GM19324 (cell line): ENCODE measurements around the gene FIGNL2.

Source experiments
- ATAC-seq: cut with Tn5 transposase; IDR thresholded peaks from one replicate; pipeline ENCODE4 v1.9.1; 2021; ENCODE audit warnings: mild to moderate bottlenecking, moderate library complexity; ENCODE audit not compliant: unreplicated experiment, low FRiP score

FIGNL2 gene

GRCh38 chr12:51874486-51874885 is 26.0 kb upstream of the FIGNL2 start:
- no peak for ATAC-seq

GRCh38 chr12:51874000-51874399 is 25.5 kb upstream of the FIGNL2 start:
- ATAC-seq, result no peak

- no peak for ATAC-seq
Observed at GRCh38 chr12:51873251-51873994, 24.9 kb upstream of the FIGNL2 start.

GRCh38 chr12:51872689-51872981 is 24.1 kb upstream of the FIGNL2 start:
- no peak for ATAC-seq

GRCh38 chr12:51871918-51872688 is 23.6 kb upstream of the FIGNL2 start:
- no peak for ATAC-seq

GRCh38 chr12:51871126-51871525 is 22.6 kb upstream of the FIGNL2 start:
- no peak for ATAC-seq

GRCh38 chr12:51870504-51870903 is 22.0 kb upstream of the FIGNL2 start:
- no peak for ATAC-seq

GRCh38 chr12:51869931-51870330 is 21.4 kb upstream of the FIGNL2 start:
- ATAC-seq, result no peak

GRCh38 chr12:51869496-51869865 is 21.0 kb upstream of the FIGNL2 start:
- no peak for ATAC-seq

- ATAC-seq, result no peak
Observed at GRCh38 chr12:51868821-51869495, 20.4 kb upstream of the FIGNL2 start.

- no peak for ATAC-seq
Observed at GRCh38 chr12:51867796-51868428, 19.4 kb upstream of the FIGNL2 start.

- ATAC-seq, result no peak
Observed at GRCh38 chr12:51867371-51867770, 18.9 kb upstream of the FIGNL2 start.

GRCh38 chr12:51866762-51867161 is 18.2 kb upstream of the FIGNL2 start:
- ATAC-seq, result no peak

- ATAC-seq, result no peak
Observed at GRCh38 chr12:51866324-51866723, 17.8 kb upstream of the FIGNL2 start.

- no peak for ATAC-seq
Observed at GRCh38 chr12:51865757-51866270, 17.3 kb upstream of the FIGNL2 start.

GRCh38 chr12:51864833-51865670 is 16.5 kb upstream of the FIGNL2 start:
- ATAC-seq, result no peak

GRCh38 chr12:51863933-51864832 is 15.7 kb upstream of the FIGNL2 start:
- no peak for ATAC-seq

- no peak for ATAC-seq
Observed at GRCh38 chr12:51863363-51863932, 14.9 kb upstream of the FIGNL2 start.

- no peak for ATAC-seq
Observed at GRCh38 chr12:51862947-51863346, 14.4 kb upstream of the FIGNL2 start.
